GM20000 (cell line): ENCODE data around the gene SCT.
"Not testable (repeated sequence)": the region's sequence is repeated elsewhere in the genome, so short reads cannot be mapped to it uniquely, and the experiment has no call there.

Source experiments
- DNase-seq: peaks from one replicate; pipeline ENCODE4 v3.0.0; 2012; ENCODE audit warnings: low spot score
- TF ChIP-seq, protein P1 (sequence below): IDR thresholded peaks from 2 replicates; pipeline ENCODE4 v1.5.1; 2012; ENCODE audit warnings: mild to moderate bottlenecking, control low read depth; ENCODE audit errors: extremely low read depth, missing control alignments

The SCT gene

DNA sequence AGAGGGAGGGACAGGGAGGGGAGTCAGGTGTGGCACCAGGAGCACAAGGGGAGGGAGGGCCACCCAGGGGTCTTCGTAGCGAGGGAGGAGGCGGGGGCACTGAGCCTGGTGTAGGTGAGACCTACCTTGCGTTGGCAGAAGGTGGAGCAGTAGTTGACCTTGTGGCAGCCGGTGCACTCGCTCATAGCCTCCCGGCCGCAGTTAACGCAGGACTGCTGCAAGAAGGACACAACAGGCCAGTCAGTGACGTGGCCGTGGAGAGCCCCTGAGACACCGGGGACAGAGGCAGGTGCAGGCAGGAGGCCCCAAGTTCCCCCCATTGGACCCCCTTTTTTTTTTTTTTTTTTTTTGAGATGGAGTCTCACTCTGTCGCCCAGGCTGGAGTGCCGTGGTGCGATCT lies 26.9 kb upstream of the SCT start:
- TF ChIP-seq, protein P1, sequence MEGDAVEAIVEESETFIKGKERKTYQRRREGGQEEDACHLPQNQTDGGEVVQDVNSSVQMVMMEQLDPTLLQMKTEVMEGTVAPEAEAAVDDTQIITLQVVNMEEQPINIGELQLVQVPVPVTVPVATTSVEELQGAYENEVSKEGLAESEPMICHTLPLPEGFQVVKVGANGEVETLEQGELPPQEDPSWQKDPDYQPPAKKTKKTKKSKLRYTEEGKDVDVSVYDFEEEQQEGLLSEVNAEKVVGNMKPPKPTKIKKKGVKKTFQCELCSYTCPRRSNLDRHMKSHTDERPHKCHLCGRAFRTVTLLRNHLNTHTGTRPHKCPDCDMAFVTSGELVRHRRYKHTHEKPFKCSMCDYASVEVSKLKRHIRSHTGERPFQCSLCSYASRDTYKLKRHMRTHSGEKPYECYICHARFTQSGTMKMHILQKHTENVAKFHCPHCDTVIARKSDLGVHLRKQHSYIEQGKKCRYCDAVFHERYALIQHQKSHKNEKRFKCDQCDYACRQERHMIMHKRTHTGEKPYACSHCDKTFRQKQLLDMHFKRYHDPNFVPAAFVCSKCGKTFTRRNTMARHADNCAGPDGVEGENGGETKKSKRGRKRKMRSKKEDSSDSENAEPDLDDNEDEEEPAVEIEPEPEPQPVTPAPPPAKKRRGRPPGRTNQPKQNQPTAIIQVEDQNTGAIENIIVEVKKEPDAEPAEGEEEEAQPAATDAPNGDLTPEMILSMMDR: no peak

DNA sequence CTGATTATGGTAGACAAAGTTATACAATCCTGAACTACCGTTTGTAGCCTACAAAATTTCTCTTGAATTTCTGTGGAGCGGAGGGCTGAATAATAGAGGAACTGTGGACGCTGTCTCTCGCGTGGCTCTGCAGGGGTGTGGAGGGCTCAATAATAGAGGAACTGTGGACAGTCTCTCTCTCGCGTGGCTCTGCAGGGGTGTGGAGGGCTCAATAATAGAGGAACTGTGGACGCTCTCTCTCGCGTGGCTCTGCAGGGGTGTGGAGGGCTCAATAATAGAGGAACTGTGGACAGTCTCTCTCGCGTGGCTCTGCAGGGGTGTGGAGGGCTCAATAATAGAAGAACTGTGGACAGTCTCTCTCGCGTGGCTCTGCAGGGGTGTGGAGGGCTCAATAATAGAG lies 26.2 kb upstream of the SCT start:
- DNase-seq: not testable (repeated sequence)

More for the DNA sequence above, 26.9 kb upstream of the SCT start:
- no peak for DNase-seq

GRCh38 chr11:650482-650881 lies 23.5 kb upstream of the SCT start:
- no peak for DNase-seq
- TF ChIP-seq, protein P1: no peak

GRCh38 chr11:647672-648158 lies 20.7 kb upstream of the SCT start:
- not testable (repeated sequence) for DNase-seq

- TF ChIP-seq, protein P1: no peak
- peak; percentile 33 for DNase-seq
Measured at GRCh38 chr11:646214-646613, 19.2 kb upstream of the SCT start.

GRCh38 chr11:645536-645935 lies 18.6 kb upstream of the SCT start:
- TF ChIP-seq, protein P1: no peak
- no peak for DNase-seq

DNA sequence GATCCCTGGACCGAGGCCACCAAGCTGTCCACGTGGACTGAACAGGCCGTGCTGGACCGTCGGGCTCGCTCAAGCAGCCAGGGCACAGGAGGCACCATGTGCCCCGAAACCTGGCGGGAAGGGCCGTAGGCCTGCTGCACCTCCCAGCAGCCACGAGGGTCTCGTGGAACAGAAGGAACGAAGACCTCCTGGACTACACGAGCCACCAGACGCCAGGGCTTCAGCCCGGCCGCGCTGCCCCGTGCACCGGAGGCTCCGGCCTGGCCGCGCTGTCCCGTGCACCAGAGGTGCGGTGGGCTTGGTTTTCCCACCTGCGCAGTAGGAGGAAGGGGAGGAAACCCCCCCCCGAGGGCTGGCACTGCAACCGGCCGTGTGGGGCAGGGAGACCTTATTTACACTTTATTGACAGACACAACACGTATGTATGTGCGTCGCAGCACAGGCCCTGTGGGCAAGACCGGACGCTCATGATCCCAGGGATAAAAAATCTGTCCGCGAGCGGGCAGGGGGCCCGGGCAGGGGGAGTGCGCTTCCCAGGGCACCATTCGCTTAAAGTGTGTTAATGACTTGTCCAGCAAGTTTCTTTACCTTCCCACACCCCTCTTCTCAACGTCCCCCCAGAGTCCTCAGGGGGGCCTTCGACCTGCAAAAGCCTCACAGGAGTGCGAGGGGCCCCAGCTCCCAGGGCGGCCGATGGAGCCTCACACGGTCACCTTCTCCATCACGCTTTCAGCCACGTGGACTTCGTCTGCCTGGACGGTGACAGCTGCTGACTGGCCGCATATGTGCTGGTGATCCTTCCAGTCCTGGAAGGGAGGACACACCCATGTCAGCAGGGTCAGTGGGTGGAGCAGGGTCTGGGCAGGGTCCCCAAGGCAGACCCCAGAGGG lies 17.1 kb upstream of the SCT start:
- TF ChIP-seq, protein P1: no peak
- no peak for DNase-seq

DNA sequence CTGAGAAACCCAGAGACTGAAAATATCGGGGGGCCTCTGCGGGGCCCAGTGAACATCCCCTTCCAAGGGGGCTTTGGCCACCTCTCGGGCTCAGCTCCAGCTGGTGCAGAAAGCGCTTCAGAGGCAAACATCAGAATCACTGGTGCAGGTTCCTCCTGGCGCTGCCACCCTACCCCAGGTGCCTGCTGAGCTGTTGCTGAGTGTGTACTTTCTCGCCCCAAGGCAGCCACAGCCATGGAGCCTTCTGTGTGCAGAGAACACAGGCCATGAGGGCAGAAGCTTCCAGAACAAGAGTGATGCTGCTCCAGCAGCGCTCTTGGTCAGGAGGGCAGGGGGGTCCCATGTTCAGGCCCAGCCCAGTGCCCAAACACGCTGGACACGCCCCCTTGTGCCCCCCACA lies 16.4 kb upstream of the SCT start:
- DNase-seq: no peak
- TF ChIP-seq, protein P1: no peak
